ENCODE results near the gene PRKCA.

- TF ChIP-seq GATA2 (IDR thresholded peaks at IDR 0.05; ENCODE audit: low read depth, low read length) = no peak
- no peak for TF ChIP-seq GATA3 (IDR thresholded peaks at IDR 0.05; ENCODE audit: low read depth, low read length)
Measured at GRCh38 chr17:66584927-66585326, 282.5 kb downstream of the PRKCA start.

All from SH-SY5Y (cell line).